NCI-H2227 (cell line): ENCODE data around the gene WDR6.

Experiments used
- DNase-seq: peaks from one replicate; lab custom pipeline; 2025; ENCODE audit not compliant: unreplicated experiment; lab: John Stamatoyannopoulos, UW

WDR6 gene

DNA sequence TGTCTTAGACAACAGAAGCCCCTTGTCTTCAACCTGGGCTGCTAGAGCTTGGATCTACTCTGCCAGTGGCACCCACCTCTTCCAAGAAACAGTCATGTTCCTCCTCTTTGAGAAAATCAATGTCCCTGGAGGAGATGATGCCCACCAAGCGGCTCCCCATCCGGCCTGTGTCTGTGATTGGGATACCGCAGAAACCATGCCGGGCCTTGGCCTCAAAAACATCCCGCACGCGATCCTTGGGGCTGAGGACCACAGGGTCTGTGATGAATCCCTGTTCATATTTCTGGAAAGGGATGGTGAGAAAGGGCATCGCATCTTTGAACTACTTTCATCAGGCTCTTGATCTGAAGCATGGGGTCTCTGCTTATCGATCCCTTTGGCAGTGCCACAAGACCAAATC, 20.4 kb downstream of the WDR6 start:
- no peak for DNase-seq

DNA sequence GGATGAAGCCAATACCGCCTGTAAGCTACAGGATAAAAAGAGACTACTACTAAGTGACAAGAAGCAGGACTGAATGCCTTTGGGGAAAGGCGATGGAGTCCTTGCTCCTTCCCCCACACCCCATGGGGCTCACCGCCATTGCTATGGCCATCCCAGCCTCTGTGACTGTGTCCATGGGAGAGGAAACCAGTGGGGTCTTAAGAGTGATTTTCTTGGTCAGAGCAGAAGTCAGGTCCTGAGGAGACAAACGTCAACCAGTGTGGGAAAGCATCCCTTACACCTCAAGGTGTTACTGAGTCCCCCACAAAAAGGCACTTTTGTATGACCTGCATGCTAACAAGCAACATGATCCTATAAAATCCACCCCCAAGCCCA, 21.1 kb downstream of the WDR6 start:
- DNase-seq = no peak

DNA sequence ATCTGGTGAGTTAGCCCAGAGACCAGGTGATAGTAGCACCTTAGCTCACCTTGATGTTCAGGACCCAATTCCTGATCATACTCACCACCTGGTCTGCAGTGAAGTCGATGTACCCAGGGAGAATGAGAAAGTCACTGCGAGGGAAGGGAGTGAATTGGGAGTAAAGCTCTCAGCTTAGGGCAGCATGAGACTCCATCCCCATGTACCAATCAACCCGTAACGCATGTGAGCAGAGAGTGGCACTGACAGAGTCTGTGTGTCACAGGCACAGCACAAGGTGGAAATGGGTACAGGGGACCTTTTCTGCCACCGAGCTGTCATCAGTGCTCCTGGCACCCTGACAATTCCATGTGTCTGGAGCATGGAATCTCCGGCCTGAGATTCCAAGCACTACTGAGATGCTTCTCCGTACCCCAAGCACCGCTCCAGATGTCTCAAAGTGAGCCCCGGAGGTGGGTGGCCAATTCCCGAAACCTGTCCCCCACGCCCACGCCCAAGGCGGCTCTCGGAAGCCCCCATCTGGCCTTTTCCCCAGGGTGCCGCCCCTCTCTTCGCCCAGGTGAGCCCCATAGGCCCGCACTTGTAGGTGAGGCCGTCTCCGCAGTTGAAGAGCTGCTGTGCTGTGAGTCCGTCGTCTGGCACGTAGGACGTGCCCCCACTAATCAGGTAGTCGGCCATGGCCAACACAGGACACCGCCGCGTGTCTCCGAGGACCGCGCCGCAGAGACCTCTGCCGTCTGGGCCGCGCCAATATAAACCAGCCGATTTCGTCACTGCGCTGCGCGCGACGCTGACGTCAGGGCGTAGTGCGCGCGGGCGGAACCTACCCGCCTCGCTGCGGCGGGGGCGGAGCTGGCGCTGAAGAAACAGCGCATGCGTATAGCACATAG, 21.7 kb downstream of the WDR6 start, which contains the start of gene IMPDH2:
Gene IMPDH2, minus strand, starts transcription at position 726 of the 890 bp plus-strand sequence. Its CDS starts 48 bp downstream, at position 678.
- peak; percentile 95 for DNase-seq

DNA sequence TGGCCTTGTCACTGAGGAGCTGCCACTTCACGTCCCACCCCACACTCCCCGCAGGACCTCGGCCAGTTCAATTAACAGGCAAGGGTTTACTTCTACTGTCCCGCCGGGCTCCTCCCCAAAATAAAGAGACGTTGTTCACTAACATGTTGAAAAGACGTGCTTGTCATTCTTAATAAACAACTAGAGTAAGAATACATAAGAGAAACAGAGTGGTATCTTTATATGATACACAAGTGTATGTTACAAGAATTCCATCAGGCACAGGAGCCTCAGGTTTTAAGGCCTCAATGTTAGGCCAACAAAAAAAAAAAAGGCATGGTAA, 22.3 kb downstream of the WDR6 start:
- DNase-seq = no peak

DNA sequence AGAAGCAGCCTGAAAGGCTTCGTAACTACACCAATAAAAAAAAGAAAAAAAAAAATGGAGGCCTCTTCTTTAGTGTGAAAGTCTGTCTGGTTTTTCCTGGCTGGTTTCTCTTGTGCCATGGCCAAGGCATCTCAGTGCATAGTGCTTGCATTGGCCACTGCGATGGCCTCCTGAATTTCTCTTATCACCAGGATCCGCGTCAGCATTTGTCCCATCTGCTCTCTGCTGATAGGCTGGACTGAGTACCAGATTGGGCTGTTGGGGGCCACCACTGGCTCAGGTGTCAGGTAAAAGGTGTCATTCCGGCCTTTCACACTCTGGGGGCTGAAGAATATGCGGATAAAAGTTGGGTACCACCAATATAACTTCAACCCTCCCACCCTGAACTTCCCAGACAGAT, 23.1 kb downstream of the WDR6 start:
- DNase-seq = no peak

DNA sequence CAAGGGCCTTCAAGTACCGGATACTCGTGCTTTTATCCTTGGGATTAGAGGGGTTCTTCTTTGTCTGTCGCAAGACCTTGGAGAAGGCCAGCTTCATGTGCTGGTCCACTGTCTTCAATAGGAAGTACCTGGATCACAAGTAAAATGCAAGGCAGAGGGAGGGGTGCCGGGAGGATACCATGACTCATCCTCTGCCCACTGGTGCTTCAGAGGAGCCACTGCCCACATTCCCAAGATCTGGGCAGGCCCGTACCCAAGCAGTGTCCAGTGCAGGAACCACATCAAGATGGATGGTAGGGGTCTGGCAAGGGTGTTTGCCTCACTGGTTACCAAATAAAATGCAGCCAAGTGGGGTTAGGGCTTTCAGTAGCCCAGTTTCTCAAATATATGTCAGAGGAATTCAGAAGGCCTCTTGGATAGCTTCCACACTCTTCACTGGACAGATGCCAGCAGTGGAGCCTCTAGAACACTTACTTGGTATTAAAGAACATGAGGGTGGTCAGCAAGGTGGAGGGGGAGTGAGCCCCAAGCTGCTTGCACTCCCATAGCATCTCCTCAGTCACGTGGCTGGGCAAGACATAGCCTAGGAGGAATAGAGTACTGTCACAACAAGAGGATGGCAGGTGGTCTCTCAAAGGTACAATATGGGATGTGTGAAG, 25.6 kb downstream of the WDR6 start:
- no peak for DNase-seq

DNA sequence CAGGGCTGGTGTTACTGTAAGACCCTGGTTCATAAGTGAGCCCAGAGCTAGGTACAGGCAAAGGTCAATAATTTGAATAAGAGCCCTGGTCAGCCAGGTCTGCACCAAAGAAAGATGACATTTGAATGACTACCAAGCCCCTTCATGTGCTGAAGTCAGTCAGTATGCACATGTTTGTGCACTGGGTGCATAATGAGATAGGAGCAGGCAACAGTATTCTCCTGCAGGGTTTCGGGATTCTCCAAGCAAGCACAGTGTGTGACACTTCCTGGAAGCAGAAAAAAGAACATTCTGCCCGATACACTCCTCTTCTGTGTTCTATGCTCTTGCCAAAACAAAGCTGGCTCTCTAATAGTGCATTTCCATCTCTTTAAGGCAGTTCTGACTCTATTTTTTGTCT, 27.5 kb downstream of the WDR6 start:
- no peak for DNase-seq

DNA sequence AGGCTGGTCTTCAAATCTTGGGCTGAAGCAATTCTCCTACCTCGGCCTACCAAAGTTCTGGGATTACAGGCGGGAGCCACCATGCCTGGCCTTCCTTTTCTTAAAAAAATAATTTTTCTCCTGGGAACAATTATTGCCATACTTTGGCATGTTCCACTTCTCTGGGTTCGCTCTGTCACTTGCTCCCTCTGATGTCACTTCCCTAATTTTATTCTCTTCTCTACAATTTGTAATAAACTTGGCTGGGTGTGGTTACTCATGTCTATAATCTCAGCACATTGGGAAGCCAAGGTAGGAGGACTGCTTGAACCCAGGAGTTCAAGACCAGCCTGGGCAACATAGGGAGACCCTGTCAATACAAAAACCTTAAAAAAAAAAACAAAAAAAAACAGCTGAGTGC, 28.1 kb downstream of the WDR6 start:
- no peak for DNase-seq

DNA sequence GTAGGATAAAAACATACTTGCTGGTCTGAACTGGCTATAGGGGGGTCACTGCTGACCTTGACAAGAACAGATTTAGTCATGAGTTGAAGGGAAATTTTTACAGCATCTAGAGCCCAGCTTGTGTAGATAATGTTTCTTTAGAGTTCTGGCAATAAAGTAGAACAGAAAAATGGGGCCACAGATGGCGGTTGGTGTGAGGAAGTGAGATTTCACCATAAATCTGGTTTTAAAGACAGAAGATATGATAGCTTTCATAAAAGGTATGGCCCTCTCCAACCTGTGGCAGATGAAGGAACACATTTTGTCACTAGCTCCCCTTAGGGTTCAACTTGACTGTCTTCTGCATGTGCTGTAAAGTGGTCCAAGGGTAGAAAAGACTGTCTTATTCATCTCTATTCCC, 46.4 kb downstream of the WDR6 start:
- DNase-seq = no peak

DNA sequence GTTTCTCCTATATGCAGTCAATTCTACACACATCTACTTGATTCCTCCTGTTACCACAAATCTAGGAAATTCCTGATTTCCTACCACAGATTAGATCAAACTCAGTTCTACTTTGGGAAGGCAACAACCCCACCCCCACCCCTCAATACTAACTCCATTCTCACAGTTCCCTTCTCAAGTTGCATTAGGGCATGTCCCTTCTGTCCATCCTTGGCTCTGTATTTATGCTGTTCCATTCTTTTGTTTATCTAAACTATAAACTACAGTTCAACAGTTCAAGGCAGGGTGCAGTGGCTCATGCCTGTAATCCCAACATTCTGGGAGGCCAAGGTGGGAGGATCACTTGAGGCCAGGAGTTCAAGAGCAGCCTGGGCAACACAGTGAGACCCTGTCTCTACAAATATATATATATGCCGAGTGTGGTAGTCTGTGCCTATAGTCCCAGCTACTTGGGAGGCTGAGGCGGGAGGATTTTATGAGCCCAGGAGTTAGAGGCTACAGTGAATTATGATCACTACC, 47.2 kb downstream of the WDR6 start:
- no peak for DNase-seq

DNA sequence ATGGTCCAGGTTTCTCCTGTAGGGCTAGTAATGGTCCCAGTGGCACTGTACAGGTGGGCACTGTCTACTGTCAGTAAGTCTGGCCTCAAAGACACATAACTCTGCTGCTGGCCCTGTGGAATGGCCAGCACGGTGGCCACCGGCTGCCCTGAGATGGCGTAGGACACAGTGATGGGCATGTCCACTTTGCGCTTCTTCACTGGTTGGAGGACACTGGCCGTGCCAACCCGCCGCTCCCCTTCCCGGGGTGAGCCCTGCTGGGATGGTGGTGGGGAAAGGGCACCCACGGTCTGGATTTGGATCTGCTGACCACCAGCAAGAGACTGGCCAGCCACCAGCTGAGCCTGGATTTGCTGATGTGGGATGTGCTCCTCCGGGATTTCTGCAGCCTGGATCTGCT, 50.1 kb downstream of the WDR6 start:
- no peak for DNase-seq

DNA sequence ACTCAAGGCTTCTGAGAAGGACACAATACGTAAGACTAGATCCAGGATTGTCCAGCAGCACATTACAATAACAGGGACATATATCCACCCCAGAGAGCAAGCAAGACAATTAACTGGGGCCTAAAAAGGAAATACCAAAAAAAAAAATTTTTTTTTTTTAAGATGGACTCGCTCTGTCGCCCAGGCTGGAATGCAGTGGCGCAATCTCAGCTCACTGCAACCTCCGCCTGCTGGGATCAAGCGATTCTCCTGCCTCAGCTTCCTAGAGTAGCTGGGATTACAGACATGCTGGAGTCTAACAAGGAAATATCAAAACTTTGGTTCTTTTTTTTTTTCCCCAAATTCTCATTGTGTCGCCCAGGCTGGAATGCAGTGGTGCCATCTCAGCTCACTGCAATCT, 50.8 kb downstream of the WDR6 start:
- no peak for DNase-seq
